Breast epithelium (tissue), 4 donors: ENCODE measurements around the gene SESN1. TPM values are rescaled to one million over a fixed set of nuclear protein-coding genes. Genes with fewer than 3 reads are reported as not detected.
A peak's percentile ranks its signal among the peaks of the same experiment; 100 is the strongest.

Experiments used
- DNase-seq, 2 donors: peaks; one replicate each; pipeline ENCODE4 v3.0.0-alpha.2; 2019; ENCODE audit warnings: low spot score in 2 of 2
- H3K27ac ChIP-seq, 2 donors: fragments of 200-600 bp; sonication (generic) in 1 of 2; one replicate each; pipeline ENCODE4 v1.5.1; 2016 to 2019; ENCODE audit warnings: mild to moderate bottlenecking in 1 of 2
- H3K27me3 ChIP-seq, 2 donors: fragments of 200-600 bp; sonication (generic) in 1 of 2; one replicate each; pipeline versions ENCODE4 v1.5.1 to v1.6.0; 2017 to 2019; ENCODE audit warnings: control low read depth in 1 of 2, mild to moderate bottlenecking in 1 of 2
- H3K36me3 ChIP-seq: fragments of 200-600 bp; one replicate; pipeline ENCODE4 v1.5.1; 2019
- H3K4me1 ChIP-seq, 2 donors: fragments of 200-600 bp; sonication (generic); one replicate each; pipeline ENCODE4 v1.5.1; 2016 to 2019; ENCODE audit warnings: control low read depth in 1 of 2
- H3K4me3 ChIP-seq, 3 donors: fragments of 200-600 bp; sonication (generic); 1 replicate in 2 of 3; 2 replicates in 1 of 3; pipeline ENCODE4 v1.5.1; 2016 to 2019; ENCODE audit warnings: mild to moderate bottlenecking in 3 of 3, moderate library complexity in 2 of 3
- H3K9me3 ChIP-seq, 2 donors: fragments of 200-600 bp; sonication (generic) in 1 of 2; one replicate each; pipeline ENCODE4 v1.5.1; 2016 to 2019; ENCODE audit warnings: control low read depth in 1 of 2
- CTCF ChIP-seq, 3 donors: fragments of 450-650 bp; IDR thresholded peaks; one replicate each; pipeline ENCODE4 v1.5.1; 2016 to 2017; ENCODE audit warnings: antibody characterized with exemption in 3 of 3, mild to moderate bottlenecking in 3 of 3, moderate library complexity in 3 of 3
- POLR2A ChIP-seq: fragments of 450-650 bp; IDR thresholded peaks from one replicate; pipeline ENCODE4 v1.6.1; 2016; ENCODE audit warnings: antibody characterized with exemption, mild to moderate bottlenecking, moderate library complexity
- POLR2AphosphoS5 ChIP-seq, 3 donors: sonication (generic); formaldehyde crosslinking; IDR thresholded peaks; one replicate each; pipeline ENCODE4 v1.6.1; 2017; ENCODE audit warnings: antibody characterized with exemption in 3 of 3
- intact Hi-C: fragments of 100-400 bp; cut with DNase I; formaldehyde crosslinking; loops from one replicate; pipeline ENCODE4 v1.15.1; 2023; ENCODE audit warnings: low total_unique reads
- total RNA-seq, 3 donors: library from RNA; depleted of rRNA; stranded (reverse); fragments of >200 nt; gene quantifications; one replicate each; pipeline ENCODE4 v1.1.0, GENCODE V29; 2016

Gene SESN1
- total RNA-seq, 3 donors from 2014 or later = 70.8 to 141 (median 108) TPM

GRCh38 chr6:109071125-109071917 is 23.3 kb downstream of the SESN1 start:
- H3K27me3 ChIP-seq = no peaks in the 10 kb centered on the region
- H3K4me3 ChIP-seq = no peak overlapping the region
- H3K27ac ChIP-seq = no peak overlapping the region
- H3K4me1 ChIP-seq = no peaks in the 10 kb centered on the region
- H3K36me3 ChIP-seq = no peaks in the 10 kb centered on the region
- no peaks in the 10 kb centered on the region for H3K9me3 ChIP-seq
- no peak for TF ChIP-seq POLR2A
- TF ChIP-seq CTCF (IDR thresholded peaks at IDR 0.05) = no peak
- TF ChIP-seq POLR2AphosphoS5 (IDR thresholded peaks at IDR 0.05) = no peak
- DNase-seq = no peak
- intact Hi-C loops = no loop called here

GRCh38 chr6:109069746-109070145 is 24.9 kb downstream of the SESN1 start:
- intact Hi-C loops = no loop called here
- no peak for TF ChIP-seq POLR2A
- TF ChIP-seq POLR2AphosphoS5 (IDR thresholded peaks at IDR 0.05) = no peak
- TF ChIP-seq CTCF (IDR thresholded peaks at IDR 0.05) = no peak
- no peak for DNase-seq
- Histone ChIP-seq H3K4me1 (no peaks in the 10 kb centered on the region), H3K9me3 (no peaks in the 10 kb centered on the region), H3K27me3 (no peaks in the 10 kb centered on the region), H3K36me3 (no peaks in the 10 kb centered on the region), H3K4me3 (no peak overlapping the region), H3K27ac (peak overlapping the region in 1 of 2 donors; percentile 33)

- no peaks in the 10 kb centered on the region for H3K36me3 ChIP-seq
- no peak overlapping the region for H3K4me3 ChIP-seq
- H3K9me3 ChIP-seq = no peaks in the 10 kb centered on the region
- intact Hi-C loops = no loop called here
- TF ChIP-seq POLR2A = no peak
- TF ChIP-seq POLR2AphosphoS5 (IDR thresholded peaks at IDR 0.05) = no peak
- no peak for TF ChIP-seq CTCF (IDR thresholded peaks at IDR 0.05)
- H3K27me3 ChIP-seq = no peaks in the 10 kb centered on the region
- no peak overlapping the region for H3K27ac ChIP-seq
- H3K4me1 ChIP-seq = peaks cover 0 to 7% of the 10 kb centered on the region in 2 donors
- no peak for DNase-seq
Observed at GRCh38 chr6:109062767-109063352, 31.8 kb downstream of the SESN1 start.

GRCh38 chr6:109062216-109062615 is 32.4 kb downstream of the SESN1 start:
- Histone ChIP-seq H3K9me3 (no peaks in the 10 kb centered on the region), H3K4me1 (peaks cover 0 to 7% of the 10 kb centered on the region in 2 donors), H3K27me3 (no peaks in the 10 kb centered on the region), H3K4me3 (no peak overlapping the region), H3K36me3 (no peaks in the 10 kb centered on the region), H3K27ac (no peak overlapping the region)
- no peak for DNase-seq
- TF ChIP-seq CTCF (IDR thresholded peaks at IDR 0.05) = no peak
- TF ChIP-seq POLR2AphosphoS5 (IDR thresholded peaks at IDR 0.05) = no peak
- no peak for TF ChIP-seq POLR2A
- intact Hi-C loops = no loop called here

- Histone ChIP-seq H3K9me3 (no peaks in the 10 kb centered on the region), H3K4me1 (peaks cover 0 to 7% of the 10 kb centered on the region in 2 donors), H3K4me3 (no peak overlapping the region), H3K36me3 (no peaks in the 10 kb centered on the region), H3K27me3 (no peaks in the 10 kb centered on the region), H3K27ac (peak overlapping the region; percentile 1 to 48)
- no peak for DNase-seq
- intact Hi-C loops = no loop called here
- TF ChIP-seq POLR2AphosphoS5 (IDR thresholded peaks at IDR 0.05) = no peak
- TF ChIP-seq POLR2A = no peak
- TF ChIP-seq CTCF (IDR thresholded peaks at IDR 0.05) = no peak
Observed at GRCh38 chr6:109060571-109060970, 34.1 kb downstream of the SESN1 start.
